GM12873 (cell line): ENCODE measurements around the gene ATP2B2.
A peak's percentile ranks its signal among the peaks of the same experiment; 100 is the strongest.

Experiments used
- CTCF ChIP-seq: IDR thresholded peaks from 2 replicates; pipeline ENCODE4 v1.5.1; 2012; ENCODE audit warnings: low read depth, mild to moderate bottlenecking, moderate library complexity, low read length, control low read depth; ENCODE audit not compliant: insufficient read depth; ENCODE audit errors: missing control alignments

Gene ATP2B2

GRCh38 chr3:10334459-10334858 lies 170.9 kb downstream of the ATP2B2 start:
- peak; percentile 35 for TF ChIP-seq CTCF

GRCh38 chr3:10334042-10334441 lies 171.3 kb downstream of the ATP2B2 start:
- TF ChIP-seq CTCF: no peak

- no peak for TF ChIP-seq CTCF
Observed at GRCh38 chr3:10333349-10333650, 172.1 kb downstream of the ATP2B2 start.

- no peak for TF ChIP-seq CTCF
Observed at GRCh38 chr3:10332481-10333348, 172.7 kb downstream of the ATP2B2 start.

GRCh38 chr3:10331320-10331719 lies 174.1 kb downstream of the ATP2B2 start:
- TF ChIP-seq CTCF: no peak

GRCh38 chr3:10330319-10330718 lies 175.1 kb downstream of the ATP2B2 start:
- TF ChIP-seq CTCF: no peak

- no peak for TF ChIP-seq CTCF
Observed at GRCh38 chr3:10329495-10330015, 175.8 kb downstream of the ATP2B2 start.
